ENCODE measurements around the gene SSTR3.
A peak's percentile ranks its signal among the peaks of the same experiment; 100 is the strongest.
"Not testable (repeated sequence)": the region's sequence is repeated elsewhere in the genome, so short reads cannot be mapped to it uniquely, and the experiment has no call there.

Gene SSTR3

DNA sequence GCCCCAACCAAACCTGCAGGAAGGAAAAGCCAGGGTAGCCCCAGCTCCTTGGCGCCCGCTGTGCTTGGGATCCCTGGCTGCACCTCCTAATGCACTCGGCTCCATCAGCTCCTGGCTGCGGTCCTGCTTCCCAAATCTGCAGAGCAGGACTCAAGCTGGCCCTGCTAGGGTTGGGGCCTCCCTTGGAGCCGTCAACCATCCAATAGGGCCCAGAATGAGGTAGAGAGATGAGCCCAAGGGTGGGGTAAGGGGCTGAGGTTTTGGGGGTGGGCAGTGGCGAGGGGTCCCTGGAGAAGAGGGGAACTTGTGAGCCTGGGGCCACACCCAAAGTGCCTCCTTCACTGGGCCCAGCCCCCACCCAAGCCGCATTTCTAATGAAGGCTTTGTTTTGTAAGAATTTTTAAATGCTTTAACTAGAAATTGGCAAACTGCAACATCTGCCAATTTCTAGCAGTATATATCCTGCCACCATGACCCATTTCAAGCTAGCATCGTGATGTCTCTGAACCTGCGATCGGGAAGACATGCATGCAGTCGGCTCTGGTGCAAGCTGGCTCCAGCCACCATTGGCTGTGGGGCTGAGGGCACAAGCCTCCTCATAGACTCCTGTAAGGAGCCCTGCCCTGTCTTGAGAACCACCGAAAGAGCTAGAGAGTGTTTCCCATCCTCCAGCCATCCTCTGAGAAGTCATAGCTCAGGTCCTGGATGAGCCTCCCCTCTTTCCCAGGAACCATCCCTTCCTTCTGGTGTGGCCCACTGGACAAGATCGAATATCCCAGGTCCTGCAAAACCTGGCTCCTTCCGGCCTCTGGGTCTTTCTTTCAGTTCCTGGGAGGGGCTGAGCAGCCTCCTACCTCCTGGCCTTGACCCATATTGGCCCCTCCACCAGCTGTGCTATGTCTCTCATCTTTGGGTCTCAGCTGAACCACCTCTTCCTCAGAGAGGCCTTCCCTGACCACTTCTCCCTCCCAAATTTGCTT, 39.7 kb downstream of the SSTR3 start:
- no peak for TF ChIP-seq ZFP30 (CRISPR knock-in tag; IDR thresholded peaks at IDR 0.05)
- TF ChIP-seq, protein P1, sequence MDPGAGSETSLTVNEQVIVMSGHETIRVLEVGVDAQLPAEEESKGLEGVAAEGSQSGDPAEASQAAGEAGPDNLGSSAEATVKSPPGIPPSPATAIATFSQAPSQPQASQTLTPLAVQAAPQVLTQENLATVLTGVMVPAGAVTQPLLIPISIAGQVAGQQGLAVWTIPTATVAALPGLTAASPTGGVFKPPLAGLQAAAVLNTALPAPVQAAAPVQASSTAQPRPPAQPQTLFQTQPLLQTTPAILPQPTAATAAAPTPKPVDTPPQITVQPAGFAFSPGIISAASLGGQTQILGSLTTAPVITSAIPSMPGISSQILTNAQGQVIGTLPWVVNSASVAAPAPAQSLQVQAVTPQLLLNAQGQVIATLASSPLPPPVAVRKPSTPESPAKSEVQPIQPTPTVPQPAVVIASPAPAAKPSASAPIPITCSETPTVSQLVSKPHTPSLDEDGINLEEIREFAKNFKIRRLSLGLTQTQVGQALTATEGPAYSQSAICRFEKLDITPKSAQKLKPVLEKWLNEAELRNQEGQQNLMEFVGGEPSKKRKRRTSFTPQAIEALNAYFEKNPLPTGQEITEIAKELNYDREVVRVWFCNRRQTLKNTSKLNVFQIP (CRISPR knock-in tag; IDR thresholded peaks at IDR 0.05; ENCODE audit: borderline replicate concordance, low read depth) = no peak

GRCh38 chr22:37171662-37172061, 40.6 kb downstream of the SSTR3 start:
- no peak for ATAC-seq
- TF ChIP-seq ZC3H10 (CRISPR knock-in tag; IDR thresholded peaks at IDR 0.05) (no peak), ARNTL (CRISPR knock-in tag; IDR thresholded peaks at IDR 0.05; ENCODE audit: borderline replicate concordance, low read depth) (no peak), ISL1 (CRISPR knock-in tag; IDR thresholded peaks at IDR 0.05) (no peak), ZNF70 (CRISPR knock-in tag; IDR thresholded peaks at IDR 0.05) (no peak), TOX (CRISPR knock-in tag; IDR thresholded peaks at IDR 0.05; ENCODE audit: borderline replicate concordance) (no peak), ZNF8 (CRISPR knock-in tag; IDR thresholded peaks at IDR 0.05) (no peak), ZFP3 (CRISPR knock-in tag; IDR thresholded peaks at IDR 0.05) (peak; percentile 94)

More for the DNA sequence above, 39.7 kb downstream of the SSTR3 start:
- no peak for ATAC-seq

- ATAC-seq = not testable (repeated sequence)
Measured at GRCh38 chr22:37170689-37171405, 41.4 kb downstream of the SSTR3 start.

DNA sequence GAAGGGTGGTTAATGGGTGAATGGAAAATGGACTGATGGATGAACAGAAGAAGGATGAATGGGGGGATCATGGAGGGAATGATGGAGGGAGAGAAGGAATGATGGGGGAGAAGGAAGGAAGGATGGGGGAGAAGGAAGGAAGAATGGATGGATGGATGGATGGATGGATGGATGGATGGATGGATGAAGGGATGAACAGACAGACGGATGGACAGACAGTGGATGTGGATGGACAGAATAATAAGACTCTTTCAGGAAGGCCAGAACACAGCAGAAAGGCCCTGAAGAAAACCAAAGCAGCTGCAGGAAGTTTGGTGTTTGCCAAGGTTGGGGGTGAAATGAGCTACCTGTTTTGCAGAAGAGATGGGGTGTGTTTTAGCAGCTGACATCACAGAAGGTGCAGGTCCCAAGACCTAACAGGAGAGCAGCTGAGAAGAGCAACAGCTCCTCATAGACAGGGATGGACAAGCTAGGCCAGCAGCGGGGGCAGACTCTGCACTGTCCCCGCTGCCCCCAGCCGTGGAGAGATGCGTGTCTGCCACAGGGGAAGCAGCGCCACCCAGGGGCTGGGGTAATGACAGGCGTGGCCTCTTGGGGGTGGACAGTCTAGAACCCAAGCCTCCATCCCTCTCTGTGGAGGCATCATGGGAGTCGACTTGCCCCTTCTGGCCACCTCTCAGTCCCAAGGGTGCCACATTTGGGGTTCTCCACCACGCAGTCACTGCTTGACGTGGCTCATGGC, 42.2 kb downstream of the SSTR3 start:
- no peak for TF ChIP-seq ZNF8 (CRISPR knock-in tag; IDR thresholded peaks at IDR 0.05)
- no peak for TF ChIP-seq TSHZ2 (CRISPR knock-in tag; IDR thresholded peaks at IDR 0.05)
- no peak for TF ChIP-seq BACH2 (CRISPR knock-in tag; IDR thresholded peaks at IDR 0.05; ENCODE audit: borderline replicate concordance)
- no peak for TF ChIP-seq ISL1 (CRISPR knock-in tag; IDR thresholded peaks at IDR 0.05)
- TF ChIP-seq PPARA (CRISPR knock-in tag; IDR thresholded peaks at IDR 0.05; ENCODE audit: borderline replicate concordance) = no peak
- no peak for TF ChIP-seq TCF4 (CRISPR knock-in tag; IDR thresholded peaks at IDR 0.05; ENCODE audit: borderline replicate concordance)
- no peak for ATAC-seq

DNA sequence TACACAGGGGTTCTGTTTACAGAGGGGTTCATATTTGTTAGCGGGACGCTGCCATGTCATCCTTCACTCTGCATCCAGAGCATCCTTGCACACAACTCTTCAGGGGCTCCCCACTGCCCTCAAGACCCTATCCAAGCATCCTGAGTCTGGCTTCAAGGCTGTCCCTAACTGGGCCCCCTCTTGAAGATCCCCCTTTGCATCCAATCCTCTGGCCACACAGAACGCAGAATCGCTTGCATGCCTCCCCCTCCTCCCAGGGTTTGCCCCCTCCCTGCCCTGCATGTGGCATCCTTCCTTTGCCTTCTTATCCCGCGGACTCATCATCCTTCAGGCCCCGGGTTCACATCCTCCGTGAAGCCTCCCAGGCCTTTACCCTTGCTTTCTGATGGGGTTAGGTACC, 42.9 kb downstream of the SSTR3 start:
- TF ChIP-seq GLIS3 (CRISPR knock-in tag; IDR thresholded peaks at IDR 0.05) = no peak
- ATAC-seq = no peak

DNA sequence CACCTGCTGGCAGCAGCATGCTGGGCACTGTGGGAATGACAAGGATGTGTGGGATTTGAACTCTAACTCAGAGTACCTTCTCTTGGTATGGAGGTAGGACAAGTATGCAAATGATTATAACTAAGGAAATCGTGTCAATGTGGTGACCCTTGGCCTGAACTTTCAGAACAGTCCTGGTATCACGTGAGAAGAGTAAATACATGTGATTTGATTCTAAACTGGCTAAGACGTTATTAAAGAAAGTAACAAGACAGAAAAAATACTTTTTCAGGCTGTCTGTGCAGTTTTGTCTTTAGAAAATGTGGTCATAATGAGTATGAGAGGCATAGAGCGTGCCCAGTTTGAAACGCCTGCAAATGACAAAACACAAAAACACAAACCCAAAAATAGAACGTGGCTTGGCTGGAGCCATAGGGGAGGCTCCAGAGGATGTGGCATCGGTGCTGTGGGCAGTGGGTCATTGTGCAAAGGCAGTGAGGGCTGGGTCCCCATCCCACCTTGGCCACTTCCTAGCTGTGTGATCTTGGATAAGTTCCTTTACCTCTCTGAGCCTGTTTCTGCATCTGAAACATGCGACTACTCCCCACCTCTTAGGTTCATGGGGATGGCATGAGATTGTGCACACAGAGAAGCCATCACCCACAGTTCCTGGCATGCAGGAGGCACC, 44.2 kb downstream of the SSTR3 start:
- TF ChIP-seq ZC3H10 (CRISPR knock-in tag; IDR thresholded peaks at IDR 0.05) = no peak
- TF ChIP-seq PPARA (CRISPR knock-in tag; IDR thresholded peaks at IDR 0.05; ENCODE audit: borderline replicate concordance) = no peak
- no peak for TF ChIP-seq ARNTL (CRISPR knock-in tag; IDR thresholded peaks at IDR 0.05; ENCODE audit: borderline replicate concordance, low read depth)
- ATAC-seq = no peak

Data from SK-N-SH treated with all-trans-retinoic acid at 6 μM for 48 hours (cell line).